HepG2 (cell line): ENCODE data around the gene ODC1. TPM values are rescaled to one million over a fixed set of nuclear protein-coding genes. Genes with fewer than 3 reads are reported as not detected.

Source experiments
- CAMTA2 ChIP-seq: sonication (generic); formaldehyde crosslinking; IDR thresholded peaks from 2 replicates; pipeline ENCODE4 v1.4.0; 2020; ENCODE audit warnings: mild to moderate bottlenecking, missing genetic modification reagents, borderline replicate concordance
- HOXA3 ChIP-seq: sonication (generic); formaldehyde crosslinking; IDR thresholded peaks from 2 replicates; pipeline ENCODE4 v1.5.0; 2020; ENCODE audit warnings: missing genetic modification reagents
- IRX3 ChIP-seq: sonication (generic); formaldehyde crosslinking; IDR thresholded peaks from 2 replicates; pipeline ENCODE4 v1.8.1; 2023; ENCODE audit warnings: mild to moderate bottlenecking, low read depth, missing genetic modification reagents, borderline replicate concordance
- SIN3A ChIP-seq: IDR thresholded peaks from 2 replicates; pipeline ENCODE4 v1.6.1; 2011; ENCODE audit warnings: low read depth, mild to moderate bottlenecking, control low read depth, low read length, borderline replicate concordance
- TFDP2 ChIP-seq: sonication (generic); formaldehyde crosslinking; IDR thresholded peaks from 2 replicates; pipeline ENCODE4 v1.4.0; 2020; ENCODE audit warnings: missing genetic modification reagents
- ZBTB42 ChIP-seq: sonication (generic); formaldehyde crosslinking; IDR thresholded peaks from 2 replicates; pipeline ENCODE4 v1.5.0; 2020; ENCODE audit warnings: mild to moderate bottlenecking, missing genetic modification reagents
- ZFAT ChIP-seq: sonication (generic); formaldehyde crosslinking; conservative IDR thresholded peaks from 2 replicates; pipeline ENCODE4 v1.8.1; 2023; ENCODE audit warnings: missing genetic modification reagents, inconsistent platforms
- ZNF407 ChIP-seq: sonication (generic); formaldehyde crosslinking; IDR thresholded peaks from one replicate; pipeline ENCODE4 v1.5.1; 2020; ENCODE audit warnings: mild to moderate bottlenecking, missing genetic modification reagents; ENCODE audit errors: not compliant biosample characterization
- ZNF431 ChIP-seq: sonication (generic); formaldehyde crosslinking; IDR thresholded peaks from 2 replicates; pipeline ENCODE4 v1.9.0; 2022; ENCODE audit warnings: missing genetic modification reagents, low read depth, mild to moderate bottlenecking, borderline replicate concordance
- ZNF552 ChIP-seq: sonication (generic); formaldehyde crosslinking; IDR thresholded peaks from 2 replicates; pipeline ENCODE4 v1.9.0; 2022; ENCODE audit warnings: missing genetic modification reagents, mild to moderate bottlenecking, borderline replicate concordance
- ZNF776 ChIP-seq: sonication (generic); formaldehyde crosslinking; IDR thresholded peaks from 2 replicates; pipeline ENCODE4 v1.4.0; 2020; ENCODE audit warnings: mild to moderate bottlenecking, missing genetic modification reagents
- ZNF883 ChIP-seq: sonication (generic); formaldehyde crosslinking; IDR thresholded peaks from 2 replicates; pipeline ENCODE4 v1.5.1; 2020; ENCODE audit warnings: mild to moderate bottlenecking, missing genetic modification reagents; ENCODE audit errors: not compliant biosample characterization
- polyA plus RNA-seq, 8 experiments: library from polyadenylated mRNA; depleted of rRNA in 3 of 8; stranded (reverse) in 7 of 8; unstranded in 1 of 8; fragments of >200 nt; fragmentation: Illumina TruSeq in 4 of 8; extraction: Trizol in 4 of 8; gene quantifications; 2 replicates each; pipeline versions ENCODE4 v1.2.1 to v1.2.3, GENCODE V29; 2011 to 2016; ENCODE audit warnings: low read depth in 4 of 8, missing spikeins in 1 of 8, mixed read lengths in 1 of 8; ENCODE audit not compliant: insufficient read depth in 1 of 8
- total RNA-seq, 5 experiments: library from RNA; depleted of rRNA; stranded (reverse); fragments of >200 nt; fragmentation: Illumina TruSeq; extraction: Trizol; gene quantifications; 2 replicates each; pipeline ENCODE4 v1.2.3, GENCODE V29; 2016; ENCODE audit warnings: low read depth in 1 of 5
- TF ChIP-seq, protein P1 (sequence below): sonication (generic); formaldehyde crosslinking; IDR thresholded peaks from 2 replicates; pipeline ENCODE4 v1.5.1; 2020; ENCODE audit warnings: mild to moderate bottlenecking, missing genetic modification reagents, moderate library complexity

The ODC1 gene
- total and polyA plus RNA-seq, 2 of the 13 experiments (the other 11 are each of a cell fraction or from before 2014, with no cell fraction given) = 142 to 371 TPM

DNA sequence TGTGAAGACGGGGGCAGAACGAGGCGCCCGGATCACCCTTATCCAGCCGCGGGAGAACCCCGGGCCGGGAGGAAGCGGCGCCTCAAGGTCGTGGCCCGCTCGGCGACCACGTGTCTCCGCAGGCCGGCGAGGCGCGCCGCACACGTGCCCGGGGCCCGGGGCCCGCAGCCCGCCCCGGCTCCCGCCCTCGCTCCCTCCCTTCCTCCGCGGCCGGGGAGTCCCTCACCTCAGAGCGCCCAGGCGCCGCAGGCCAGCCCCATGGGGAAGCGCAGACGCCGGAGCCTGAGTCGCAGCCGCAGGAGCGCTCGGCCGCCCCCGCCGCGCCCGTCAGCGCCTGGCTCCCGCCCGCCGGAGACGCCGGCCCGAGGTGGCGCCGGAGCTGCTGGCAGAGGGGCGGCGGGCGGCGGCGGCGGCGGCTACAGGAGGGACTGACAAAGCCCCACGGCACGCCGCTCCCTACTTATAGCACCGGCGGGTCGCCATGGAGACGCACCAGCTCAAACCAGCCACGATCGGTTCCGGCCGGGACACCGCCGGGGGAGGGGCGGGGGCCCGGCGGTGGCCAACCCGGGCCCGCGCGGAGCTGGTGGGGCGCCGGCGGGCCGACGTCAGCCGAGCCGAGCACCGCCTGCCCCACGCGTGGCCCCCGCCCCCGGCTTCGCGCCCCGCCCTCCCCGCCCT, at the start of gene ODC1 (continued):
- TF ChIP-seq ZNF407 = peak; percentile 74
- TF ChIP-seq ZBTB42 (CRISPR knock-in tag) = peak; percentile 94; the same call in 1 of the 2 replicates
- TF ChIP-seq IRX3 (CRISPR knock-in tag) = peak; percentile 100
- TF ChIP-seq ZNF431 = peak; percentile 76; the same call in 1 of the 2 replicates
- peak; percentile 87 for TF ChIP-seq HOXA3 (CRISPR knock-in tag)
- TF ChIP-seq ZNF776 (CRISPR knock-in tag) = peak; percentile 99
- peak; percentile 86 for TF ChIP-seq TFDP2
- peak; percentile 95; the same call in 1 of the 2 replicates for TF ChIP-seq ZNF552 (CRISPR knock-in tag)
- TF ChIP-seq SIN3A = peak; percentile 87; the same call in 1 of the 2 replicates
- TF ChIP-seq CAMTA2 (CRISPR knock-in tag) = 0 out of 2 replicates have a peak, but pooled peaks have one; percentile 61
- TF ChIP-seq, protein P1, sequence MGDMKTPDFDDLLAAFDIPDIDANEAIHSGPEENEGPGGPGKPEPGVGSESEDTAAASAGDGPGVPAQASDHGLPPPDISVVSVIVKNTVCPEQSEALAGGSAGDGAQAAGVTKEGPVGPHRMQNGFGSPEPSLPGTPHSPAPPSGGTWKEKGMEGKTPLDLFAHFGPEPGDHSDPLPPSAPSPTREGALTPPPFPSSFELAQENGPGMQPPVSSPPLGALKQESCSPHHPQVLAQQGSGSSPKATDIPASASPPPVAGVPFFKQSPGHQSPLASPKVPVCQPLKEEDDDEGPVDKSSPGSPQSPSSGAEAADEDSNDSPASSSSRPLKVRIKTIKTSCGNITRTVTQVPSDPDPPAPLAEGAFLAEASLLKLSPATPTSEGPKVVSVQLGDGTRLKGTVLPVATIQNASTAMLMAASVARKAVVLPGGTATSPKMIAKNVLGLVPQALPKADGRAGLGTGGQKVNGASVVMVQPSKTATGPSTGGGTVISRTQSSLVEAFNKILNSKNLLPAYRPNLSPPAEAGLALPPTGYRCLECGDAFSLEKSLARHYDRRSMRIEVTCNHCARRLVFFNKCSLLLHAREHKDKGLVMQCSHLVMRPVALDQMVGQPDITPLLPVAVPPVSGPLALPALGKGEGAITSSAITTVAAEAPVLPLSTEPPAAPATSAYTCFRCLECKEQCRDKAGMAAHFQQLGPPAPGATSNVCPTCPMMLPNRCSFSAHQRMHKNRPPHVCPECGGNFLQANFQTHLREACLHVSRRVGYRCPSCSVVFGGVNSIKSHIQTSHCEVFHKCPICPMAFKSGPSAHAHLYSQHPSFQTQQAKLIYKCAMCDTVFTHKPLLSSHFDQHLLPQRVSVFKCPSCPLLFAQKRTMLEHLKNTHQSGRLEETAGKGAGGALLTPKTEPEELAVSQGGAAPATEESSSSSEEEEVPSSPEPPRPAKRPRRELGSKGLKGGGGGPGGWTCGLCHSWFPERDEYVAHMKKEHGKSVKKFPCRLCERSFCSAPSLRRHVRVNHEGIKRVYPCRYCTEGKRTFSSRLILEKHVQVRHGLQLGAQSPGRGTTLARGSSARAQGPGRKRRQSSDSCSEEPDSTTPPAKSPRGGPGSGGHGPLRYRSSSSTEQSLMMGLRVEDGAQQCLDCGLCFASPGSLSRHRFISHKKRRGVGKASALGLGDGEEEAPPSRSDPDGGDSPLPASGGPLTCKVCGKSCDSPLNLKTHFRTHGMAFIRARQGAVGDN (CRISPR knock-in tag) = peak; percentile 88
- peak; percentile 92 for TF ChIP-seq ZNF883
- peak; percentile 94; the same call in 1 of the 2 replicates for TF ChIP-seq ZFAT
